NCI-H1417 treated with DMSO at 0.1 percent for 48 hours (cell line): Measurements from ENCODE around the gene ABCG8.

Experiments
- DNase-seq: peaks from one replicate; lab custom pipeline; 2025; lab: John Stamatoyannopoulos, UW

Gene ABCG8

GRCh38 chr2:43838560-43839267 is at the start of gene ABCG8, which contains the start of gene ABCG5:
Gene ABCG8 (plus strand): TSS chr2:43838971. CDS start chr2:43839054, 83 bp downstream.
Gene ABCG5 (minus strand): TSS chr2:43838839. CDS start chr2:43838679, 160 bp downstream.
- no peak for DNase-seq

- DNase-seq, result no peak
These were observed 48.6 kb upstream of the ABCG8 start for GRCh38 chr2:43790147-43790546.

GRCh38 chr2:43791035-43791765 is 47.6 kb upstream of the ABCG8 start:
- DNase-seq, result no peak

- DNase-seq, result no peak
These were observed 46.1 kb upstream of the ABCG8 start for GRCh38 chr2:43792653-43793052.

- DNase-seq, result no peak
These were observed 43.8 kb upstream of the ABCG8 start for GRCh38 chr2:43794956-43795355.

- DNase-seq, result no peak
These were observed 42.6 kb upstream of the ABCG8 start for GRCh38 chr2:43796206-43796605.

GRCh38 chr2:43798300-43798699 is 40.5 kb upstream of the ABCG8 start:
- DNase-seq, result no peak

GRCh38 chr2:43800894-43801293 is 37.9 kb upstream of the ABCG8 start:
- no peak for DNase-seq

- no peak for DNase-seq
These were observed 36.6 kb upstream of the ABCG8 start for GRCh38 chr2:43802135-43802534.

- no peak for DNase-seq
These were observed 35.7 kb upstream of the ABCG8 start for GRCh38 chr2:43803113-43803512.

- no peak for DNase-seq
These were observed 32.1 kb upstream of the ABCG8 start for GRCh38 chr2:43806719-43807031.

- no peak for DNase-seq
These were observed 28.3 kb upstream of the ABCG8 start for GRCh38 chr2:43810452-43810851.

GRCh38 chr2:43810888-43811287 is 27.9 kb upstream of the ABCG8 start:
- no peak for DNase-seq

GRCh38 chr2:43812006-43812405 is 26.8 kb upstream of the ABCG8 start:
- no peak for DNase-seq

- DNase-seq, result no peak
These were observed 25.8 kb upstream of the ABCG8 start for GRCh38 chr2:43812947-43813346.

- DNase-seq, result no peak
These were observed 24.1 kb upstream of the ABCG8 start for GRCh38 chr2:43814711-43815110.

GRCh38 chr2:43818761-43819160 is 20.0 kb upstream of the ABCG8 start:
- no peak for DNase-seq

GRCh38 chr2:43819491-43820163 is 19.1 kb upstream of the ABCG8 start:
- no peak for DNase-seq

- no peak for DNase-seq
These were observed 15.9 kb upstream of the ABCG8 start for GRCh38 chr2:43822839-43823238.

- DNase-seq, result no peak
These were observed 15.0 kb upstream of the ABCG8 start for GRCh38 chr2:43823751-43824150.

GRCh38 chr2:43824512-43824911 is 14.3 kb upstream of the ABCG8 start:
- DNase-seq, result no peak

GRCh38 chr2:43824951-43825493 is 13.7 kb upstream of the ABCG8 start:
- no peak for DNase-seq

GRCh38 chr2:43825841-43826240 is 12.9 kb upstream of the ABCG8 start:
- DNase-seq, result no peak
